ENCODE results near the gene MAPK12. TPM values are rescaled to one million over a fixed set of nuclear protein-coding genes. Genes with fewer than 3 reads are reported as not detected.

MAPK12 gene
- total RNA-seq, 3 donors from 2014 or later, result 3.8 to 9.8 (median 5.3) TPM

- no peaks in the 10 kb centered on the region for H3K36me3 ChIP-seq
- DNase-seq (ENCODE audit: low spot score in 2 of 2), result no peak
- H3K27ac ChIP-seq, result no peak overlapping the region
- H3K27me3 ChIP-seq, result peaks cover 0 to 25% of the 10 kb centered on the region in 2 donors
- intact Hi-C loops (cut with DNase I; ENCODE audit: low total_unique reads), result loop anchor here (10.0 kb wide), 1 partner anchor 246 kb away; the partner anchor contains the start of genes LMF2 and NCAPH2
- TF ChIP-seq CTCF (IDR thresholded peaks at IDR 0.05) (no peak), POLR2AphosphoS5 (IDR thresholded peaks at IDR 0.05) (no peak), POLR2A (IDR thresholded peaks at IDR 0.05) (no peak)
- H3K4me1 ChIP-seq, result no peaks in the 10 kb centered on the region
- no peaks in the 10 kb centered on the region for H3K9me3 ChIP-seq
- H3K4me3 ChIP-seq, result no peak overlapping the region
Measured at GRCh38 chr22:50258361-50259292, 2.9 kb downstream of the MAPK12 start.

GRCh38 chr22:50257451-50258360, 3.8 kb downstream of the MAPK12 start:
- intact Hi-C loops (cut with DNase I; ENCODE audit: low total_unique reads), result loop anchor here (10.0 kb wide), 1 partner anchor 247 kb away; the partner anchor contains the start of genes LMF2 and NCAPH2
- Histone ChIP-seq H3K36me3 (no peaks in the 10 kb centered on the region), H3K4me1 (no peaks in the 10 kb centered on the region), H3K4me3 (no peak overlapping the region), H3K27me3 (peaks cover 0 to 21% of the 10 kb centered on the region in 2 donors), H3K9me3 (no peaks in the 10 kb centered on the region), H3K27ac (no peak overlapping the region)
- DNase-seq (ENCODE audit: low spot score in 2 of 2), result no peak
- TF ChIP-seq POLR2AphosphoS5 (IDR thresholded peaks at IDR 0.05) (no peak), POLR2A (IDR thresholded peaks at IDR 0.05) (no peak), CTCF (IDR thresholded peaks at IDR 0.05) (no peak)

- no peak for TF ChIP-seq POLR2AphosphoS5 (IDR thresholded peaks at IDR 0.05)
- no peak for TF ChIP-seq POLR2A (IDR thresholded peaks at IDR 0.05)
- no peak for TF ChIP-seq CTCF (IDR thresholded peaks at IDR 0.05)
- H3K27me3 ChIP-seq, result peaks cover 0 to 14% of the 10 kb centered on the region in 2 donors
- intact Hi-C loops (cut with DNase I; ENCODE audit: low total_unique reads), result loop anchor here (10.0 kb wide), 1 partner anchor 248 kb away; the partner anchor contains the start of genes LMF2 and NCAPH2
- no peak overlapping the region for H3K4me3 ChIP-seq
- H3K9me3 ChIP-seq, result no peaks in the 10 kb centered on the region
- no peak overlapping the region for H3K27ac ChIP-seq
- no peaks in the 10 kb centered on the region for H3K4me1 ChIP-seq
- no peak for DNase-seq (ENCODE audit: low spot score in 2 of 2)
- no peaks in the 10 kb centered on the region for H3K36me3 ChIP-seq
Measured at GRCh38 chr22:50257041-50257440, 4.4 kb downstream of the MAPK12 start.

GRCh38 chr22:50256258-50256862, 5.1 kb downstream of the MAPK12 start:
- Histone ChIP-seq H3K27me3 (peaks cover 0 to 11% of the 10 kb centered on the region in 2 donors), H3K9me3 (no peaks in the 10 kb centered on the region), H3K27ac (no peak overlapping the region), H3K4me1 (no peaks in the 10 kb centered on the region), H3K4me3 (no peak overlapping the region), H3K36me3 (no peaks in the 10 kb centered on the region)
- intact Hi-C loops (cut with DNase I; ENCODE audit: low total_unique reads), result loop anchor here (10.0 kb wide), 1 partner anchor 248 kb away; the partner anchor contains the start of genes LMF2 and NCAPH2
- DNase-seq (ENCODE audit: low spot score in 2 of 2), result no peak
- no peak for TF ChIP-seq POLR2AphosphoS5 (IDR thresholded peaks at IDR 0.05)
- TF ChIP-seq POLR2A (IDR thresholded peaks at IDR 0.05), result no peak
- TF ChIP-seq CTCF (IDR thresholded peaks at IDR 0.05), result no peak

Data from breast epithelium (tissue), 4 donors.